GM18868 (cell line): ENCODE data around the gene MSRB1.
"Not testable (repeated sequence)": the region's sequence is repeated elsewhere in the genome, so short reads cannot be mapped to it uniquely, and the experiment has no call there.

Source experiments
- ATAC-seq: cut with Tn5 transposase; IDR thresholded peaks from one replicate; pipeline ENCODE4 v1.9.1; 2021; ENCODE audit warnings: mild to moderate bottlenecking, moderate library complexity; ENCODE audit not compliant: unreplicated experiment

The MSRB1 gene

GRCh38 chr16:1941162-1942046 is 1.6 kb downstream of the MSRB1 start:
- no peak for ATAC-seq

GRCh38 chr16:1940273-1941161 is 2.5 kb downstream of the MSRB1 start:
- ATAC-seq: no peak

- ATAC-seq: not testable (repeated sequence)
These were observed 3.2 kb downstream of the MSRB1 start for GRCh38 chr16:1939833-1940232.

- no peak for ATAC-seq
These were observed 4.1 kb downstream of the MSRB1 start for GRCh38 chr16:1938910-1939309.

- no peak for ATAC-seq
These were observed 4.7 kb downstream of the MSRB1 start for GRCh38 chr16:1938316-1938715.

GRCh38 chr16:1936945-1937479 is 6.0 kb downstream of the MSRB1 start:
- ATAC-seq: no peak

- ATAC-seq: no peak
These were observed 9.8 kb downstream of the MSRB1 start for GRCh38 chr16:1933097-1933661.

GRCh38 chr16:1932050-1933028 is 10.7 kb downstream of the MSRB1 start:
- ATAC-seq: no peak

GRCh38 chr16:1930338-1930720 is 12.7 kb downstream of the MSRB1 start:
- no peak for ATAC-seq

GRCh38 chr16:1929578-1930337 is 13.2 kb downstream of the MSRB1 start:
- ATAC-seq: peak; percentile 83

GRCh38 chr16:1929105-1929504 is 13.9 kb downstream of the MSRB1 start:
- ATAC-seq: no peak

GRCh38 chr16:1926271-1926670 is 16.7 kb downstream of the MSRB1 start:
- no peak for ATAC-seq

GRCh38 chr16:1924095-1924494 is 18.9 kb downstream of the MSRB1 start:
- no peak for ATAC-seq

- ATAC-seq: no peak
These were observed 19.5 kb downstream of the MSRB1 start for GRCh38 chr16:1923299-1924034.

- no peak for ATAC-seq
These were observed 20.6 kb downstream of the MSRB1 start for GRCh38 chr16:1922357-1922756.

GRCh38 chr16:1920727-1921171 is 22.2 kb downstream of the MSRB1 start:
- no peak for ATAC-seq

GRCh38 chr16:1920122-1920521 is 22.9 kb downstream of the MSRB1 start:
- ATAC-seq: not testable (repeated sequence)

GRCh38 chr16:1919327-1919998 is 23.5 kb downstream of the MSRB1 start:
- ATAC-seq: no peak
